IMR-90 (cell line): ENCODE data around the gene BRCA2. TPM values are rescaled to one million over a fixed set of nuclear protein-coding genes. Genes with fewer than 3 reads are reported as not detected.

Source experiments
- ATAC-seq: fragments of 200-7000 bp; cut with Tn5 transposase; 2 replicates; pipeline ENCODE4 v1.9.1; 2020; ENCODE audit warnings: low read depth, mild to moderate bottlenecking, moderate library complexity
- BruUV-seq: library from RNA; stranded (reverse); fragments of 400-500 nt; replicated peaks from 2 replicates; lab custom pipeline; 2021; lab: Mats Ljungman, UMichigan
- CTCF ChIA-PET: fragments of 300-600 bp; formaldehyde crosslinking; extraction: SDS; loops from one replicate; lab custom pipeline; 2021; ENCODE audit warnings: antibody characterized with exemption; lab: Yijun Ruan, JAX
- POLR2A ChIA-PET: fragments of 300-600 bp; sonication (Branson Sonifier 250); formaldehyde crosslinking; loops from one replicate; lab custom pipeline; 2022; ENCODE audit warnings: antibody characterized with exemption; ENCODE audit not compliant: unreplicated experiment; lab: Charles Lee
- DNase-seq: peaks from one replicate; pipeline ENCODE4 v3.0.0; 2013
- H2AFZ ChIP-seq: replicated peaks from 2 replicates; pipeline ENCODE3; 2013; ENCODE audit warnings: low read length, mild to moderate bottlenecking; ENCODE audit not compliant: poor library complexity
- H2AK5ac ChIP-seq: 2 replicates; pipeline ENCODE4 v1.6.1; 2013; ENCODE audit warnings: low read depth, low read length, inconsistent platforms
- H2AK9ac ChIP-seq: replicated peaks from 2 replicates; pipeline ENCODE3; 2013; ENCODE audit warnings: mild to moderate bottlenecking, low read depth, low read length, moderate library complexity; ENCODE audit not compliant: poor library complexity
- H2BK120ac ChIP-seq: 2 replicates; pipeline ENCODE4 v1.6.1; 2013; ENCODE audit warnings: low read depth, low read length, inconsistent platforms
- H2BK15ac ChIP-seq: 3 replicates; pipeline ENCODE4 v1.6.1; 2013; ENCODE audit warnings: low read depth, low read length, inconsistent platforms
- H2BK20ac ChIP-seq: 2 replicates; pipeline ENCODE4 v1.6.1; 2013; ENCODE audit warnings: low read depth, mild to moderate bottlenecking, inconsistent platforms, low read length, moderate library complexity
- H2BK5ac ChIP-seq: 2 replicates; pipeline ENCODE4 v1.6.1; 2013; ENCODE audit warnings: mild to moderate bottlenecking, low read depth, low read length, inconsistent platforms; ENCODE audit not compliant: poor library complexity, severe bottlenecking
- H3K14ac ChIP-seq: replicated peaks from 2 replicates; pipeline ENCODE4 v1.6.1; 2013; ENCODE audit warnings: low read depth, low read length, inconsistent platforms
- H3K18ac ChIP-seq: 2 replicates; pipeline ENCODE4 v1.6.1; 2013; ENCODE audit warnings: low read depth, low read length, control low read depth
- H3K23ac ChIP-seq: 2 replicates; pipeline ENCODE4 v1.6.1; 2013; ENCODE audit warnings: low read depth, low read length, inconsistent platforms
- H3K27ac ChIP-seq: 2 replicates; pipeline ENCODE4 v1.5.1; 2013; ENCODE audit warnings: mild to moderate bottlenecking, control low read depth, low read length; ENCODE audit not compliant: insufficient read depth
- H3K27me3 ChIP-seq: 2 replicates; pipeline ENCODE4 v1.6.1; 2013; ENCODE audit warnings: low read length; ENCODE audit not compliant: control insufficient read depth, insufficient read depth
- H3K36me3 ChIP-seq: 2 replicates; pipeline ENCODE4 v1.6.1; 2013; ENCODE audit warnings: low read length, mixed read lengths; ENCODE audit not compliant: control insufficient read depth, insufficient read depth
- H3K4ac ChIP-seq: 2 replicates; pipeline ENCODE4 v1.6.1; 2013; ENCODE audit warnings: low read depth, low read length, inconsistent platforms
- H3K4me1 ChIP-seq: 2 replicates; pipeline ENCODE4 v1.6.1; 2013; ENCODE audit warnings: low read length, mixed read lengths; ENCODE audit not compliant: control insufficient read depth, insufficient read depth
- H3K4me2 ChIP-seq: 2 replicates; pipeline ENCODE4 v1.6.1; 2013; ENCODE audit warnings: low read depth, mild to moderate bottlenecking, control low read depth, low read length, moderate library complexity
- H3K4me3 ChIP-seq: 2 replicates; pipeline ENCODE4 v1.5.1; 2013; ENCODE audit warnings: low read depth, mild to moderate bottlenecking, control low read depth, low read length, moderate library complexity; ENCODE audit not compliant: insufficient read depth
- H3K56ac ChIP-seq: 2 replicates; pipeline ENCODE4 v1.6.1; 2013; ENCODE audit warnings: low read length, inconsistent platforms; ENCODE audit not compliant: insufficient read depth; ENCODE audit errors: extremely low read depth
- H3K79me1 ChIP-seq, 2 experiments: 2 replicates each; pipeline ENCODE4 v1.6.1; 2013; ENCODE audit warnings: low read length in 2 of 2, inconsistent platforms in 1 of 2, low read depth in 1 of 2
- H3K9ac ChIP-seq: 2 replicates; pipeline ENCODE4 v1.6.1; 2013; ENCODE audit warnings: low read depth, low read length, control low read depth
- H3K9me1 ChIP-seq: 2 replicates; pipeline ENCODE4 v1.6.1; 2013; ENCODE audit warnings: low read length, inconsistent platforms; ENCODE audit not compliant: insufficient read depth
- H3K9me3 ChIP-seq: 2 replicates; pipeline ENCODE4 v1.6.1; 2013; ENCODE audit warnings: low read length; ENCODE audit not compliant: control insufficient read depth, insufficient read depth
- H4K20me1 ChIP-seq: 2 replicates; pipeline ENCODE4 v1.6.1; 2013; ENCODE audit warnings: low read length, inconsistent platforms; ENCODE audit not compliant: insufficient read depth
- H4K5ac ChIP-seq: 2 replicates; pipeline ENCODE4 v1.6.1; 2013; ENCODE audit warnings: mild to moderate bottlenecking, low read depth, low read length, control low read depth
- H4K8ac ChIP-seq, 2 experiments: 2 replicates each; pipeline ENCODE4 v1.6.1; 2013; ENCODE audit warnings: low read depth in 2 of 2, low read length in 2 of 2, control low read depth in 1 of 2, inconsistent platforms in 1 of 2
- H4K91ac ChIP-seq: 2 replicates; pipeline ENCODE4 v1.6.1; 2013; ENCODE audit warnings: low read depth, low read length, inconsistent platforms; ENCODE audit not compliant: insufficient read depth
- BHLHE40 ChIP-seq: fragments of 150-350 bp; IDR thresholded peaks from 2 replicates; pipeline ENCODE4 v1.6.1; 2016; ENCODE audit warnings: mild to moderate bottlenecking, low read depth, low read length
- CHD1 ChIP-seq: IDR thresholded peaks from 2 replicates; pipeline ENCODE4 v1.6.1; 2012; ENCODE audit warnings: low read depth, low read length, improper control_type of control experiment
- CTCF ChIP-seq: conservative IDR thresholded peaks from 2 replicates; pipeline ENCODE4 v1.5.1; 2012; ENCODE audit warnings: mild to moderate bottlenecking, low read depth, low read length, improper control_type of control experiment
- ELK1 ChIP-seq: fragments of 150-350 bp; IDR thresholded peaks from 2 replicates; pipeline ENCODE4 v1.6.1; 2016; ENCODE audit warnings: low read depth, mild to moderate bottlenecking, low read length, moderate library complexity, borderline replicate concordance
- FOS ChIP-seq: fragments of 150-350 bp; IDR thresholded peaks from 2 replicates; pipeline ENCODE4 v1.6.1; 2016; ENCODE audit warnings: low read depth, low read length
- MAFK ChIP-seq: IDR thresholded peaks from 2 replicates; pipeline ENCODE4 v1.6.1; 2012; ENCODE audit warnings: low read depth, low read length, improper control_type of control experiment
- MAZ ChIP-seq: IDR thresholded peaks from 2 replicates; pipeline ENCODE4 v1.6.1; 2012; ENCODE audit warnings: low read depth, mild to moderate bottlenecking, low read length, improper control_type of control experiment, moderate library complexity, borderline replicate concordance
- MXI1 ChIP-seq: IDR thresholded peaks from 2 replicates; pipeline ENCODE4 v1.6.1; 2012; ENCODE audit warnings: low read depth, mild to moderate bottlenecking, low read length, moderate library complexity, borderline replicate concordance
- NFE2L2 ChIP-seq: fragments of 150-350 bp; IDR thresholded peaks from 2 replicates; pipeline ENCODE4 v1.6.1; 2016; ENCODE audit warnings: low read depth, mild to moderate bottlenecking, low read length
- POLR2A ChIP-seq: IDR thresholded peaks from 2 replicates; pipeline ENCODE4 v1.6.1; 2012; ENCODE audit warnings: mild to moderate bottlenecking, low read depth, low read length
- RAD21 ChIP-seq: IDR thresholded peaks from 2 replicates; pipeline ENCODE4 v1.6.1; 2012; ENCODE audit warnings: low read length, improper control_type of control experiment
- RCOR1 ChIP-seq: IDR thresholded peaks from 2 replicates; pipeline ENCODE4 v1.6.1; 2012; ENCODE audit warnings: mild to moderate bottlenecking, low read length, improper control_type of control experiment; ENCODE audit not compliant: insufficient replicate concordance
- RFX5 ChIP-seq: IDR thresholded peaks from 2 replicates; pipeline ENCODE4 v1.8.0; 2012; ENCODE audit warnings: low read depth, mild to moderate bottlenecking, low read length, moderate library complexity
- SMC3 ChIP-seq: fragments of 150-350 bp; IDR thresholded peaks from 2 replicates; pipeline ENCODE4 v1.6.1; 2016; ENCODE audit warnings: low read depth, mild to moderate bottlenecking, antibody characterized with exemption, low read length, moderate library complexity
- USF2 ChIP-seq: fragments of 150-350 bp; IDR thresholded peaks from 2 replicates; pipeline ENCODE4 v1.6.1; 2017; ENCODE audit warnings: mild to moderate bottlenecking, antibody characterized with exemption, low read length, low read depth
- WGBS, 2 experiments: methylation state at CpG; one replicate each; pipeline versions ENCODE4 v1.1.5 to v1.1.7; 2013; ENCODE audit warnings: missing lambda C conversion rate in 2 of 2; ENCODE audit not compliant: insufficient read length in 1 of 2; ENCODE audit errors: extremely low coverage in 2 of 2; 5-methylcytosine and 5-hydroxymethylcytosine counted together
- dilution Hi-C: fragments of 300-500 bp; cut with HindIII; formaldehyde crosslinking; loops from one replicate; pipeline ENCODE4 v1.14.3; 2018; ENCODE audit warnings: low sequenced_read_pairs; ENCODE audit not compliant: unreplicated experiment
- in situ Hi-C: fragments of 300-500 bp; cut with MboI; formaldehyde crosslinking; loops from 3 replicates; pipeline ENCODE4 v1.14.3; 2019; ENCODE audit warnings: low sequenced_read_pairs, inconsistent platforms, mixed read lengths
- intact Hi-C: fragments of 100-400 bp; cut with micrococcal nuclease; formaldehyde crosslinking; loops from 2 replicates; pipeline ENCODE4 v1.10.0; 2022
- polyA plus RNA-seq, 3 experiments: library from polyadenylated mRNA; depleted of rRNA; stranded (reverse); fragments of >200 nt; gene quantifications; 2 replicates each; pipeline ENCODE4 v1.2.3, GENCODE V29; 2012; ENCODE audit warnings: low replicate concordance in 1 of 3
- total RNA-seq: library from RNA; depleted of rRNA; stranded (reverse); fragments of >200 nt; gene quantifications from 2 replicates; pipeline ENCODE4 v1.2.3, GENCODE V29; 2012

The BRCA2 gene
- total and polyA plus RNA-seq, 2 of the 4 experiments (the other 2 are of a cell fraction) = 2.0 to 9.7 TPM

- no peaks in the 10 kb centered on the region for H4K20me1 ChIP-seq
- no peaks in the 10 kb centered on the region for H3K9me1 ChIP-seq
- intact Hi-C loops = loop anchor here (5.0 kb wide), 1 partner anchor 275 kb away; no protein-coding TSS in a partner anchor
- no peak overlapping the region for H3K56ac ChIP-seq
- H3K9ac ChIP-seq = no peak overlapping the region
- H2BK5ac ChIP-seq = no peak overlapping the region
- no peak overlapping the region for H3K18ac ChIP-seq
- H3K4me2 ChIP-seq = no peak overlapping the region
- ATAC-seq (no peak), DNase-seq (no peak)
- 95% methylated on average over 6 of the region's 13 CpGs; no CpG with 5 or more reads in 1 of the 2 experiments for WGBS, 2 experiments
- no peaks in the 10 kb centered on the region for H3K9me3 ChIP-seq
- H2BK120ac ChIP-seq = no peak overlapping the region
- no peak overlapping the region for H2AFZ ChIP-seq
- no peaks in the 10 kb centered on the region; a peak in 1 of 4 replicates for H3K79me1 ChIP-seq
- H3K14ac ChIP-seq = no peak overlapping the region
- no peak overlapping the region for H2BK15ac ChIP-seq
- BruUV-seq = no TSS peak
- H2AK9ac ChIP-seq = no peak overlapping the region
- H3K4ac ChIP-seq = no peak overlapping the region
- ChIA-PET POLR2A (no interaction called here), CTCF (interaction anchor here (1.1 kb wide), 1 partner anchor 75 kb away, joined by 3 read pairs; no protein-coding TSS in a partner anchor)
- no peak overlapping the region for H3K4me3 ChIP-seq
- no peak overlapping the region for H4K5ac ChIP-seq
- no peaks in the 10 kb centered on the region for H3K4me1 ChIP-seq
- dilution Hi-C loops = no loop called here
- H3K27me3 ChIP-seq = no peaks in the 10 kb centered on the region
- H4K91ac ChIP-seq = no peak overlapping the region
- no peak overlapping the region for H2BK20ac ChIP-seq
- H3K23ac ChIP-seq = no peak overlapping the region
- in situ Hi-C loops = no loop called here
- H4K8ac ChIP-seq = 0 out of 4 replicates have a peak overlapping the region, but pooled peaks of 1 of the 2 experiments have one; percentile 3
- H3K27ac ChIP-seq = no peak overlapping the region
- H2AK5ac ChIP-seq = no peak overlapping the region
- peaks cover 2% of the 10 kb centered on the region; the same call in 1 of the 2 replicates for H3K36me3 ChIP-seq
- TF ChIP-seq ELK1 (no peak), MAZ (no peak), CTCF (no peak), USF2 (no peak), BHLHE40 (no peak), RCOR1 (no peak), FOS (no peak), RFX5 (no peak), MAFK (no peak), CHD1 (no peak), MXI1 (no peak), SMC3 (no peak), POLR2A (no peak), RAD21 (no peak), NFE2L2 (no peak)
Observed at GRCh38 chr13:32376642-32377415, 61.5 kb downstream of the BRCA2 start.
